Stimulated activated CD8-positive, alpha-beta memory T cell treated with anti-CD3 and anti-CD28 coated beads, Interleukin-4, amount 100 ng/mL, for 48 hours (primary cell): Measurements from ENCODE around the gene LRRC63.
"Not testable (repeated sequence)": the region's sequence is repeated elsewhere in the genome, so short reads cannot be mapped to it uniquely, and the experiment has no call there.

Source experiments
- DNase-seq: peaks from one replicate; pipeline ENCODE4 v3.0.0-alpha.2; 2020

The LRRC63 gene

GRCh38 chr13:46211483-46212351 is at the start of gene LRRC63:
LRRC63 (plus strand) TSS chr13:46211928; CDS start chr13:46213035, 1,107 bp downstream.
- DNase-seq, result peak; percentile 91

- DNase-seq, result not testable (repeated sequence)
Measured at GRCh38 chr13:46162741-46163140, 49.0 kb upstream of the LRRC63 start.

GRCh38 chr13:46164661-46165060 is 47.1 kb upstream of the LRRC63 start:
- no peak for DNase-seq

GRCh38 chr13:46165485-46166223 is 46.1 kb upstream of the LRRC63 start:
- peak; percentile 58 for DNase-seq

- DNase-seq, result no peak
Measured at GRCh38 chr13:46166224-46166584, 45.5 kb upstream of the LRRC63 start.

GRCh38 chr13:46166947-46167610 is 44.6 kb upstream of the LRRC63 start:
- DNase-seq, result no peak

GRCh38 chr13:46168341-46168740 is 43.4 kb upstream of the LRRC63 start:
- DNase-seq, result peak; percentile 64

GRCh38 chr13:46168783-46169182 is 42.9 kb upstream of the LRRC63 start:
- no peak for DNase-seq

GRCh38 chr13:46169758-46170157 is 42.0 kb upstream of the LRRC63 start:
- no peak for DNase-seq

- no peak for DNase-seq
Measured at GRCh38 chr13:46170268-46170667, 41.5 kb upstream of the LRRC63 start.

- no peak for DNase-seq
Measured at GRCh38 chr13:46170687-46171086, 41.0 kb upstream of the LRRC63 start.

- no peak for DNase-seq
Measured at GRCh38 chr13:46171217-46171616, 40.5 kb upstream of the LRRC63 start.

GRCh38 chr13:46171739-46172138 is 40.0 kb upstream of the LRRC63 start:
- DNase-seq, result no peak

- DNase-seq, result peak; percentile 57
Measured at GRCh38 chr13:46172531-46172991, 39.2 kb upstream of the LRRC63 start.

- no peak for DNase-seq
Measured at GRCh38 chr13:46173656-46174055, 38.1 kb upstream of the LRRC63 start.

GRCh38 chr13:46176756-46177155 is 35.0 kb upstream of the LRRC63 start:
- no peak for DNase-seq

GRCh38 chr13:46178143-46178542 is 33.6 kb upstream of the LRRC63 start:
- no peak for DNase-seq

- no peak for DNase-seq
Measured at GRCh38 chr13:46178821-46179220, 32.9 kb upstream of the LRRC63 start.

GRCh38 chr13:46179491-46179908 is 32.2 kb upstream of the LRRC63 start:
- DNase-seq, result peak; percentile 83

GRCh38 chr13:46179969-46180763 is 31.6 kb upstream of the LRRC63 start:
- no peak for DNase-seq

- DNase-seq, result no peak
Measured at GRCh38 chr13:46181377-46181839, 30.3 kb upstream of the LRRC63 start.

- DNase-seq, result peak; percentile 74
Measured at GRCh38 chr13:46181840-46182490, 29.8 kb upstream of the LRRC63 start, which contains the start of gene LCP1. LCP1 (minus strand) TSS chr13:46182177; CDS start chr13:46159662, 22,515 bp downstream.
